ENCODE results near the gene GALNT10.
"Not testable (repeated sequence)": the region's sequence is repeated elsewhere in the genome, so short reads cannot be mapped to it uniquely, and the experiment has no call there.

GALNT10 gene

DNA sequence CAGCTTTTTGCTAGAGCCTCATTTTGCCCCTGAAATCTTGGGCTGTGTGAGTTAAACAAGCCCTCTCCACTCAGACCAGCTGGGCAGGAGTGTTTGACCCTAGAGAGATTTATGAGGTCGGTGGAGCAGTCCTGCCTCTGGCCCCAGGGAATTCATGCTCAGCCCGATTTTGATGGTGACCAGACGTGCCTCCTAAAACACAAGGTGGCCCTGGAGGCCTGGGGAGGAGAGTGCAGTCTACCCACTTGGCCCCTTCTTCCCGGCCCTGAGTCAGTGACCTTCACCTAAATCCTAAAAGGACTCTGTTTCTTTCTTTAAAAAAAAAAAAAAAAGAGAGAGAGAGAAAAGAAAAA lies 168.7 kb downstream of the GALNT10 start:
- DNase-seq, result no peak

DNA sequence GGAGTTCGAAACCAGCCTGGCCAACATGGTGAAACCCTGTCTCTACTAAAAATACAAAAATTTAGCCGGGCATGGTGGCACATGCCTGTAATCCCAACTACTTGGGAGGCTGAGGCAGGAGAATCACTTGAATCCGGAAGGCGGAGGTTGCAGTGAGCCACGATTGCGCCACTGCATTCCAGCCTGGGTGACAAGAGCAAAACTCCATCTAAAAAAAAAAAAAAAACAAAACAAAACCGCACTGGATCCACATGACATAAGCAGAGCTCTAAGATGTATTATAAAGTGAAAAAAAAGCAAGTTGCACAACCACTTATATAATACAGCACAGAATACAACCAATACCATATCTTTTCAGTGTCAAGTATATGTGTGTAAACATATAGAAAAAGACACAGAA lies 169.7 kb downstream of the GALNT10 start:
- DNase-seq, result not testable (repeated sequence)

DNA sequence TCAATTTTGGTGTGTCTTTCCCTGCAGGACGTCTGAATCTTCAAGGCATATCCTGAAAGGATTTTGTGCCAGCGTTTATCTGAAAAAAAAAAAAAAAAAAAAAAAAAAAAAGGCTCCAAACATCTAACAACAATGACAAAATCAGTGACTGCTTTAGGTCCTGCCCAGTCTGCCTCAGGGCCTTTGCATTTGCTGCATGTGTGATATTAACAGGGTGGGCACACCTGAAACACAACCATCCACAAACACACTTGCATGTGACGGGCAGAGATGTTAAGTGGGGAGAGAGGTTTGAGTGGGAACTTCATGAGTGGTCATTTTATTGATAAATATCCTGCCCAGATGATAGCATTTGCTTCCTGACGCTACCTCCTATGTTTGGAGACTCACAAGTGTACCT lies 172.9 kb downstream of the GALNT10 start:
- DNase-seq, result no peak

DNA sequence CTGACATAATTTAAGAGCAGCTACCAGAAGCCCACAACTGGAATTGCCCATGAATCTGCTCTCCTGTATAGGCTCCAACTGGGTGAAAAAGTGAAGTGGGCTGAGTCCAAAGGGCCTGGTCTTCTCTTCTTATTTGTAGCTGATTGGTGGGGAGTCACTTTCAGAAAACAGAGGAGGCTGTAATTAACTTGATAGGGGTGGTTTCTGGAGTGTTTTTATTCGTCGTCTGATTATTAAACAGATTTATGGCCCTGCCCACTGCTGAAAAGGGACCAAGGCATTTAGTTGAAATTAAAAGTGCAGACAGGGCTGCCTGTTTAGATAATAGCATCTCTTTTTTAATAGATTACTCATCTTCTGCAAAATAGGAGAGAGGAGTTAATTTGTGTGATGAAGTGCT lies 174.2 kb downstream of the GALNT10 start:
- no peak for DNase-seq

DNA sequence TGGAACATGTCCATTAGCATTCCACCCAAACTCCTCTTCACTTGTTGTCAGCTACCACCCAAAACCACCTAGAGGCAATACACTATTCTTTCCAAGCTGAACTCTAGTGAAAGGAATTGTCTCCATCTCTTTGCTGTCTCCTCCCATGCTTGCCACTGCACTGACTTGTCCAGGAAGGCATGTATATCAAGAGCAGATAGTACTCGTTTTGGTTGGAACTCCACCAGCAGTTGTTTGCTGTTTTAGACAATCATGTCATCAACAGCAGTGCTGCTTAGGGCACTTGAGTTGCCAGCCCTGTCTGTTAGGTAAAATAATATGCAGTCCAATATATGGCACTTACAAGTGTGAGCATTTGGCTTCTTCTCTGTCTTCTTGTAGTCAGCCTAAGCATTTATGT lies 175.3 kb downstream of the GALNT10 start:
- DNase-seq, result no peak

DNA sequence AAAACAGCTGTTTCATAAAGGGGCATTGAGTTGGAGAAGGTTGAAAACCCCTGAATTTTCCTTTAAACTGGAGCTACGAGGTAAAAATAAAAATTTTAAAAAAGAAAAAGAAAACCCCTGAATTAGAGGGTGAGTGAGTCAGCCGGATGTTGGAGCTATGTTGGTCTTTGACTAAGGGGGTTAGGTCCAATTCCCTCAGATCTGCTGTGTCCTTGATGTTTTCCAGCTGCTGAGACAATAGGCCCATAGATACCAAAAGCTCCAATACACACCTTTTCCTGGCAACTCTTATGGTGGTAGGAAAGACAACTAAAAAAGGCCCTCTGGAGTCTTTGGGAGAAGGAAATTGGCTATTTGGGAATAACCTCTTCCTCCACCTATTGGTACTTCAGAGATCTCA lies 175.8 kb downstream of the GALNT10 start:
- no peak for DNase-seq

DNA sequence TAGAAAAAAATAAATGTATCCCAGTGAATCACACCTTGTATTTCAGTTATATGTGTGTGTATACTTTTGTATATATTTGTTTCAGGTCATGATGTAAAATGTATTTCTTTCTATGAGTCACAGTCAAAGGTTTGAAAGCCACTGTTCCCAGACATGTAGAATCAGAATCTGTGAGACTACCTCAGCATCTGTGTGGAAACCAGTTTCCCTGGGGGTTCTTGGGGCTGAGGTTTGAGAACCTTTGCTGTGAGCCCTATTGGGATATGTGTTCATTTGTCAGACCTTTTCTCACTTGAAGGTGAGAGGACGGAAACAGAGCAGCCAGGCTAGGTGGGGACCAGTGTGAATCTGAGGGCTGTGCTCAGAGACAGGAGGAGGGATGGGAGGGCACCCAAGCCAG lies 176.6 kb downstream of the GALNT10 start:
- DNase-seq, result no peak

DNA sequence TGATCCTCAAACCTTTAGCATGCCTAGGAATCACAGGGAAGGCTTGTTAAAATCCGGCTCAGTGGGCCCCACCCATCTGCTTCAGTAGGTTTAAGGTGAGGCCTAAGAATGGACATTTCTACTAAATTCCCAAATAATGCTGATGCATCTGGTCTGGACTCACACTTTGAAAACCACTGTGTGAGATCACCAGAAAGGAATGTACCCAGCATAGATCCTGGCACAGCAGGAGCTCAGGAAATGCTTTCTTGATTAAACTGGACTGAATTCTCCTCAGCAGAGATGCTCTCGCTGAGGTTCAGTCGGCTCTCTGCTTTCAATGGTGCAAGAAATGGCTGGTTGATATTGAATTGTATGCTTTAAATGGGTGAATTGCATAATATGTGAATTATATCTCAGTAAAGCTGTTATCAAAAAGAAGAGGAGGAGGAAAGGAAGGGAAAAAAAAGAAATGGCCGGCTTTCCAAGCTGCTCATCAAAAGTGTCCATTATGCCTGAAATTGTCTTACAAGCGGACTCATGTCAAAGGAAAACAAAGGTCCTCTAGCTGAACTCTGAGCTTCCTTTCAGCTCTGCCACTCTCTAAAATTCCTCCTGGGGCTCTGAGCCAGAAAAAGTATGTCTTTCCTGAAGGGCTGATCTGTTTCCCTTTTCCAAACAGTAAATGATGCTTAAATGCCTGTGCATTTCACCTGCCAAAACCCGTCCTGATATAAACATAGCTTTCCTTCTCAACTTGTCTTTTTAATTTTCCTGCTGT lies 177.7 kb downstream of the GALNT10 start:
- DNase-seq, result peak; percentile 73

DNA sequence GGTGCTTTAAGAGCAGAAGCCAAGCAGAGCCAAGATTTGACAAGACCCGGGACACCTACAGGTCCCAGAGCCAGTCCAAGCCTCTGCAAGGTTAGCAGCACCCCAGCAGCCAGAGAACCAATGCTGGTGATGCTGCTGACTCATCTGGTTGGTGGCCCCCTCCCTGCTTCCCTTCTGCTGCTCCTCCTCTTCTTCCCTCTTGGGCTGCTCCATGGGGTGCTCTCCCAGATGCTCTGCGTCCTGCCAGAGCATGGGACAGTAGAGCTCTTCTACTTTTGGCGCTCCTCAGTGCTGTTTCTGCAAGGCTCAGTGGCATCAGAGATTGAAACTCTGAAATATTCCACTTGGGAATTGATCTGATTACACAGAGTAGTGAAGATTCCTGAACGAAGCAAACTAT lies 179.1 kb downstream of the GALNT10 start:
- no peak for DNase-seq

DNA sequence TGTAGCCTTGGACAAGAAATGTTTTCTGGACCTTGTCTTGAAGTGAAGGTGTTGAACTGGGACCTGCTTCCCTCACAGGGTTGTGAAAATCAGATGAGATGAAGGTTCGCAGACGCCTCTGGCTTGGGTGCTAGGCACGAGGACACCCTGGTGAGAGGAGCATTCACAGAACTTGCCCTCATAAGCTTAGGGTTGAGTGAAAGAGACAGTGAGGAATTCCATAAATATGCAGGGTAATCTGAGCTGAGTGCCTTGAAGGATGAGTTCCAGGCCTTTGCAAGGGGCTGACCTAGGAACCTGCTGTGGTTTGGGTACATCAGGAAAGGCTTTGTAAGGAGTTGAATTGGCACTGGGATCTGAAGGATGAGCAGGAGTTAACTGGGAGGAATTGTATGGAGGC lies 179.6 kb downstream of the GALNT10 start:
- DNase-seq, result no peak

DNA sequence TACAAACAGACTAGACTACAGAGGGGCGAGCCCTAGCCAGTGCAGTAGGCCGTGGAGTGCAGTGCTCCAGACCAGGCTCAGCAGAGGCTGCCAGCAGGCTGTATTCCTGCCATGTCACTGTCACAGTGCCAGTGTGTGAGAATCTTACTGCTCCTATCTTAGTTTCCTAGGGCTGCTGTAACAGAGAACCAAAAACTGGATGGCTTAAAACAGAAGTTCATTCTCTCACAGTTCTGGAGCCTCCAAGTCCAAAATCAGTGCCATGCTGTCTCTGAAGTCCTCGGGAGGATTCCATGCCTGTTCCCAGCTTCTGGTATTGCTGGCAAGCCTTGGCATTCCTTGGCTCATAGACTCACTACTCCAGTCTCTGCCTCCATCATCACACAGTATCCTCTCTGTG lies 180.3 kb downstream of the GALNT10 start:
- no peak for DNase-seq

DNA sequence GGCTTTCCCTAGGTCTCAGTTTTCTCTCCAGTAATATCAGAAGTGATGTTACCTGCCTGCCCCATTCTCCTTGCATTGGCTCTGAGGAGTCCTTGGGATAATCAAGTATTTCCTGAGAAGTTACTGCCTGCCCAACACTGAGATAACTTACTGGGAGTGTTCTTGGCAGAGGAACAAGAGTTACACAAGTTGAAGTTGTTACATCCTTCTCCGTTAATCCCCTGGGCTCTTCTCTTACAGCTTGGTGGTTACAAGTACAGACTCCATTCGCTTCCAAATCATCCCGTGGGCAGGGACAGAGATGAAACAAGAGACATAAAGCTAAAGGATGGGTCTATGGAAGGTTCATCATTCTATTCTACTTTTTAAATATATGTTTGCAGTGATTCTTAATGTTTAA lies 181.2 kb downstream of the GALNT10 start:
- no peak for DNase-seq

DNA sequence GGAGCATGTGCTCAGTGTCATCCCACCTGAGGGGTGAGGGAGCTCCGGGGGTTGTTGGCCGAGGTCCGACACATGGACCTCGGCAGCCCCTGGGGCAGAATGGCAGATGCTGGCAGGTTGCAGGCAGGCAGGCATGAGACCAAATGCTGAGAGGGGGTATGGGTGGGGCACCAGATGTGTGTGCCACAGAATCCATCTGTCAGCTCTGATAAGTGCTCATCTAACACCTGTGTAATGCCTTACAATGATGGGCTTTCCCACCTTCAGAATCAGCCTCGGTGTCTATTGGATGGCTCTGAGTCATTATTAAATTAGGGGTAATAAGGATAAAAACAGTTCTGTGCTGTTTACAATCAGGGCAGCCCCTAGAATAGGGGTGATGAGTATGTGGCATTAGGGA lies 182.1 kb downstream of the GALNT10 start:
- DNase-seq, result no peak

DNA sequence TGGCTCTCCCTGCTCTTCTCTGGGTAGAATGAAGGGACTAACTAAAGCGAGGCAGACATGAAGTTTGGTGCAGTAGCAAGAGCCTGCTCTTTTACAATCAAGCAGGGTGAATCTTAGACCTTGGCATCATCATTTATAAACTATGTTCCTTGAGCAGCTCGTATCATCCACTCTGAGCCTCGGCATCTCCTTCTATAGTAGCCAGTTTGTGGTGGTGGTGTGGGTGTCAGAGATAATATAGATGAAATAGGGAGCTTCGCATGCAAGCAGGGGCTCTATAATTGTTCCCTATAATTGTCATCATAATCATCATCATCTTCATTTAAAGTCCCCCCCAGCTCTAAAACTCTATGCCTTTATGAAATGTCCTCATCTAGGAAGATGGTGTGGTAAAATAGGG lies 182.8 kb downstream of the GALNT10 start:
- DNase-seq, result no peak

DNA sequence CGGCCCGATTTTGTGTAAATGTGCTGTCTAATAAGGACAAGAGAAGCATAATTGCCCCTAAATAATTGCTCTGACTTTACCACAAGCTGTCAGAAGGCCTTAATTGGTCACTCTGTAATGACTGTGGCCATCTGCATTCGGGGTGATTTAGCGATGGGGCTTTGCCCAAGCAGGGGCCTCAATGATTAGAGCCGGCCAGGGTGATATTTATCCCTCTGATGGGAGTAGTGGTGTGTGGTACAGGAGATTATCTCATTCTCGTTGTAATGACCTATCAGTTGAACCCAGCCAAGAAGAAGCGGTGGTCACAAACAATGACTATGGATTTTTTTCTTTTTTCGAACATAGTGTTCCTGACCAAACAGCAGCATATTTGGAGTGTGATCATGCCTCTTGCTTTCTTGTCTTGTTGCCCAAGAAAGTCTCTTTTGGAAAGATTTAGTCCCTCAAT lies 183.2 kb downstream of the GALNT10 start:
- DNase-seq, result no peak

DNA sequence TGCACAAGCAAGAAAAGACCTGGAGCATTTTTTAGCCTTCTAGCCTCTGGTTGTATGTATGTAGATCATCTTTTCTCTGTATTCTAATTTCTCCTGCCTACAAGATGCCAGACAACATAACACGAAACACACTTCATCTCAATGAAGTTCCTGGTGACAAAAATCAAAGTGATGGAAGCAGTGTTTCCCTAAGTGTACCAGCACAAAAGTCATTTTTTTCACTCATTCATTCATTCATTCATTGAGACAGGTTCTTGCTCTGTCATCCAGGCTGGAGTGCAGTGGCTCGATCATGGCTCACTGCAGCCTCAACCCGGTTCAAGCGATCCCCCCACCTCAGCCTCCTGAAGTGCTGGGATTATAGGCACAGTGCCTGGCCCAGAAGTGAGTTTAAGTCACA lies 183.7 kb downstream of the GALNT10 start:
- DNase-seq, result no peak

DNA sequence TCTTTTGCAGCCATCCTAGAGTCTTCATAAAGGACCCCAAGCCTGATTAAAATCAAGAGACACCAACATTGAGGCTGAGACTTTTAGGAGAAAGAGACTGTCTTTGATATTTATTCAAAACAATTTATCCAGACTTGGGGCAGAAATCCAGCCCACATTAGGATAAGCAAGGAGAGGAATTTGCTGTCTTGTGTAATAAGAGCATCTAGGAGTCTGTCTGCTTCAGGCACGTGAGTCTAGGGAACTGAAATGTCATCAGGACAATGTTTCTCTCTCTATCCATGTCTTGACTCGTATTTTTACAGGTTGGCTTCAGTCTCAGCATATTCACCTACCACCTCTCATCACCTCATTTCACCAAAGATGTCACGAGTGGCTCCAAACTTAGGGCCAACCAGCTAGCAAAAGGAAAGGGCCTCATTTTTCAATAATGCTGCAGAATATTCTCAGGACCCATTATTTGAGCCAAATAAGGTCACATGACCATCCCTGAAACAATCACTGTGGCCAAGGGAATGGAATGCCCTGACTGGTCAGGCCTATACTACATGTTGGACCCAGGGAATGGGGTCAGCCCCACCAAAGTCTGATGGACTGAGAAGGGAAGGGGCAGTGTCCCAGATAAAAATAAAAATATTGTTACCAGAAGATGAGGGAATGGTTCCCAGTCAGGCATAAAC lies 184.9 kb downstream of the GALNT10 start:
- DNase-seq, result no peak

DNA sequence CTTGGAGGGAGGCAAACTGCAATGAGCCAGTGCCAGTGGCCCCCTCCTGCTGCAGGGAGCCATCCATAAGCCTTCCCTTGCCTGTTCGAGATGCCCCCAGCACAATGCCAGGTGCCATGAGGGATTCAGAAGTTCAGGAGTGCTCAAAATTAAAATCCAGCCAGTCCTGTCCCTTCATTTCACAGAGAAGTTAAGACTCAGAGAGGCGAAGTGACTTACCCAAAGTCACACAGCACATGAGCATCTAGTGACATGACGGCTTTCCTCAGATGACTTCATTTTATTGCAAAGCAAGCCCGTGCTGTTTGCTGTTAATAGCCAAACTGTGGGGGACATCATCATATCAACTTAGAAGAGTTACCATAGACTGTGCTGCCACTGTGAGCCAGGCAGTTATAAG lies 185.9 kb downstream of the GALNT10 start:
- DNase-seq, result no peak

DNA sequence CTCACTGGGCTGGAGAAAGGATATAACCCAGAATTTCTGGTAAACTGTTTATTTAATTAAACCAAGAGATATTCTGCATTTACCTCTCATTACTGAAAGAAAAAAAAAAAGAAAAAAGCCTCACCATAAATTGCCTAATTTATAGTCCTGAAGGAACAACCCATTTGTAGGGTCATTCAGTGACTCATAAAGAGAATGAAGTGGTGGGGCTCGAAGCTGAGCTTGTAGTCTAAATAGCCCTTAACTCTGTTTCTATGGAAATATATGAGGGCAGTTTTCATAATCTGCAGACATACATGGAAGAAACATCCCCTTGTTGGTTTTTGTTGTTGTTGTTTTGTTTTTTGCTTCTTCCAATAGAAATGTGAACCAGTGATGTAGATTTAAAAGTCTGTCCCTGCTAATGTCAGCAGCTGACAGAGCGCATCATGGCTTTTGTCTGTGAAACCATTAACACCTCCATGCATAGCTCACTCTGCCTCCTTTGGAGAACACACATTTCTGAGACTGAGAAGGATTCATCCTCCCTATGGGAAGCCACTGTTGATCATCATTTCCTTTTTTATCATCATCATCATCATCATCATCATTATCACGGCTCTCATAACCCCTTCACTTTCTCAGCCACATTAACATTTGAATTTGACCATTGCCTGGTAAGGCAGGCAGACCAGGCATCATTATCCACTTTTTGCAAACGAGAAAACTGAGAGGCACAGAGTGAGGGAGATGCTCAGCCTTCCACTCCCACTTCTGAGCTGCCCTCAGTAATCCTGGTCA lies 187.4 kb downstream of the GALNT10 start:
- DNase-seq, result no peak

DNA sequence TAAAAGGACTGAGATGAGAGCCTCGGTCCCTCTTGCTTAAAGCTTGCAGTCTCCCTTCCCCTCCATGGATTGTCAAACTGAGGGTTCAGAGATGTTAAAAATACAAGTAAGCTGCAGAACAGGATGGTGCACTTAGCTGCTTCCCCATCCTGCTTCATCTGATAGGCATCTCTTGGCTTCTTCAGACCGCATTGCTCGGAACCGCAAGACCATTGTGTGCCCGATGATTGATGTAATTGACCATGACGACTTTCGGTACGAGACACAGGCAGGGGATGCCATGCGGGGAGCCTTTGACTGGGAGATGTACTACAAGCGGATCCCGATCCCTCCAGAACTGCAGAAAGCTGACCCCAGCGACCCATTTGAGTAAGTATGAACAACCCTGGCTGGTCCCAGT lies 189.7 kb downstream of the GALNT10 start:
- no peak for DNase-seq

DNA sequence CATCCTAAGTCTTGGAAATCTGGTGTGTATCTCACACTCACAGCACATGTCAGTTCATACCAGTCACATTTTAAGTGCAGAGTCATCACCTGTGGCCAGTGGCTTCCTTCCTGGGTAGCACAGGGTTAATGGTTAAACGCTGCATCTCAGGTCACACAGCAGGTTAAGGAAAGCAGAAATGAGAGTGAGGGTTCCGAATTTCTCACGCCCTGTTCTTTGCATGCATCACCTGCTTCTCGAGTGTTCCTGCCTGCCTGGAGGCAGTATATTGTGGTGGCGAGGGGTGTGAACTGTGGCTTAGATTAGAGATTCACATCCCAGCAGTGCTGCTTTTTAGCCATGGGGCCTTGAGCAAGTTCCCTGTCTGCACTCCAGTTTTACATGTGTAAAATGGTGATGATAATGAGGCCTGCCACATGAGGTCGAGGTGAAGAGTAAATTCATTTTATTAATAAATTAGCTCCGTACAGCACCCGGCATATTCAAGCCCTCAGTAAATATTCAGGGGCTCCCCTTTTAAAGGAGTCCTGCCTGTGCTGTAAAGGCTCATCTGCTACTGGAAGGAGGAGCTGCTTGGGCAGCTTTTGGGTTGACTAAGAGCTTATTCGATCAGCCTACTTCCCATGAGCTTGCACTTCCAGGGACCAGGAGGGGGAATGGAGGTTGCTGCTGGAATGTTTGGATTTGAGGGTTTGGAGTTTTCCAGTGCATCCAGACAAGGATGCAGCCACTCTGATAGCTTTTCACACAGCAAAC lies 194.1 kb downstream of the GALNT10 start:
- DNase-seq, result no peak

DNA sequence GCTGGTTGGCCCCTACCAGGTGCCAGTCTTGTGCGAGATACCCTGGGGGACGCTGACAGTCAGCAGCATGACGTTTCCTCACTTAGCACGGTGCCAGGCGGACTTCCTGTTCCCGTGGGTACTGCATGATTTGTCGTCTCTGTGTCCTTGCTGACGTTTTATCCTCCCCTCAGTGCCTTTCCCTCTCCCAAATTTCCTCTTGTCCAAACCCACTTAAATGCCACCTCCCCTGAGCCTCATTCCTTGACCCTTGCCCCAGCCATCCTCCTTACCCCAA lies 194.6 kb downstream of the GALNT10 start:
- DNase-seq, result no peak

DNA sequence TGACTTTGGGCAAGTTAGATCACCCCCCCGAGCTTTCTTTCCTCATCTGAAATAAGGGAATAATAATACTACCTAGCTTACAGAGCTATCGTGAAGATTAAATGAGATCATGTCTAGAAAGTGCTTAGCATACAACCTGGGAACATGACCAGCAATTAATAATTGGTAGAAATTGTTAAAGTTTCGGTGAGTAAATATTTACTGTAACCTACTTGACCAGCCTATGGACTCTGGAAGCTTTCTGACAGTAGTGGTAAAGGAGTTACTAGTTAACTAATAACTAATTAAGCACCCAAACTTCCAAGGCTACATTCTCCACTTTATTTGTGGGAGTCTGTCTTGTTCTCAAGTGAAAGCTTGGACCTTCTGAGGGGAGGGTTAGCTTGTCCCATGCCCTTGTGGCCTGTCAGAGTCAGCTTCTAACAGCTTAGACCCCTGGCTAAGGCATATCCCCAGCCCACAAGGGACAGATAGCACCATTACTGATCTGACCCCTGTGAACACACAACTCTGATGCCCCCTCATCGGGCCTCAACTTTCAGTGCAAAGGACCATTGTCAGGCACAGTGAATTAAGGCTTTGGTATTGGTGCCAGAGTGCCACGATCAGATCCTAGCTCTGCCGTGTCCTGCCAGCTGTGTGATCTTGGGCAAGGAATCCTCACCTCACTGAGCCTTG lies 196.6 kb downstream of the GALNT10 start:
- no peak for DNase-seq
